Keratinocyte (primary cell): ENCODE data around the gene HEXD.

Experiments
- CTCF ChIP-seq, 3 experiments: IDR thresholded peaks in 1 of 3; conservative IDR thresholded peaks in 1 of 3; optimal IDR thresholded peaks in 1 of 3; 2 replicates in 2 of 3; 3 replicates in 1 of 3; pipeline versions ENCODE3 to v1.5.1; 2011; ENCODE audit warnings: low read length in 3 of 3, mild to moderate bottlenecking in 3 of 3, moderate library complexity in 2 of 3, control low read depth in 1 of 3, inconsistent platforms in 1 of 3; ENCODE audit not compliant: insufficient read depth in 2 of 3; ENCODE audit errors: extremely low read depth in 1 of 3
- EZH2 ChIP-seq: IDR thresholded peaks from one replicate; pipeline ENCODE4 v1.6.1; 2012; ENCODE audit warnings: inconsistent platforms, mild to moderate bottlenecking, low read length, moderate library complexity

DNA sequence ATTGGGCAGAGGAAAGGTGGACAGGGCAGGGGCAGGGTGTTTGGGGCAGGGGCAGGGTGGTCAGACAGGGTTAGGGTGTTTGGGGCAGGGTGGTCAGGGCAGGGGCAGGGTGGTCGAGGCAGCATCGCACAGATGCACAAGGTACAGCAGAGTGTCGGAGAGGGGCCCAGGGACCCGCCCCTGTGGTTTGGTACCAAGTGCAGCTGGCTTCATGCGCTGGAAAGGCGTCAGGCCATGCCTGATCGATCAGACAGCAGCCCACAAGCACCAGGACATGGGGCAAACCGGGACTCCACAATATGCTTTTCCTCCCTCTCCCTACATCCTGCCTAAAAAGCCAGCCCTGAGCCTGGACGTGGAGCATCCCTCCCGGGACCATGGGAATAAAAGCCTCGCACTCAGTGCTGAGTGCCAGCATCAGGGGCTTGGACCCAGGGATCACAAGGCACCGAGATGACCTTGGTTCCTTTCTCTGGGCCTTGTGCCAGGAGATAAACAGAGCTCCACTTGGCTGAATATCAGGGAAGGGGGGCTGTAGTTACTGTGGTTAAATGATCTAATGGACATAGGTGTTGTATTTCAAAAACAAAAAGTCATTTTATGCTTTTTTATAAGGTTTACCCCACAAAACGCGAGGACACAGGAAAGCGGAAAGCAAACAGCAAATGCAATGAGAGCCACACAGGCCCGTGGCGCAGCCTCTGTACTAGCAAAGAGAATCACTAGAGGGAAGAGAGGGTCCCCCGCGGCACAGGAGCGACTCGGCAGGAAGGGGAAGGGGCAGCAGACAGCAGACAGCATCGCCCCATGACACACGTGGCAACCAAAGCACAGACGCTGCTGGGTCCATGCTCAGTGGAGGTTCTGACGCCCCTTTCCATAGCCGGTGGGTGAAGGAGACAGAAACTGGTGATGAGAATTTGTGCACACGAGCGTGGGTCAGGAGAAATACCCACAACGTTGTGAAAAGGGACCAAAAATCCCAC, 5.3 kb upstream of the HEXD start:
- no peak for TF ChIP-seq CTCF (optimal IDR thresholded peaks at IDR 0.05 in 1 of 3, IDR thresholded peaks at IDR 0.05 in 1 of 3, conservative IDR thresholded peaks at IDR 0.05 in 1 of 3; ENCODE audit: extremely low read depth in 1 of 3, insufficient read depth in 2 of 3, low read length in 3 of 3)
- TF ChIP-seq EZH2: no peak
